ENCODE measurements around the gene CLSTN1.

CLSTN1 gene

GRCh38 chr1:9850442-9851162 is 26.8 kb upstream of the CLSTN1 start:
- DNase-seq, result peak; percentile 25

DNA sequence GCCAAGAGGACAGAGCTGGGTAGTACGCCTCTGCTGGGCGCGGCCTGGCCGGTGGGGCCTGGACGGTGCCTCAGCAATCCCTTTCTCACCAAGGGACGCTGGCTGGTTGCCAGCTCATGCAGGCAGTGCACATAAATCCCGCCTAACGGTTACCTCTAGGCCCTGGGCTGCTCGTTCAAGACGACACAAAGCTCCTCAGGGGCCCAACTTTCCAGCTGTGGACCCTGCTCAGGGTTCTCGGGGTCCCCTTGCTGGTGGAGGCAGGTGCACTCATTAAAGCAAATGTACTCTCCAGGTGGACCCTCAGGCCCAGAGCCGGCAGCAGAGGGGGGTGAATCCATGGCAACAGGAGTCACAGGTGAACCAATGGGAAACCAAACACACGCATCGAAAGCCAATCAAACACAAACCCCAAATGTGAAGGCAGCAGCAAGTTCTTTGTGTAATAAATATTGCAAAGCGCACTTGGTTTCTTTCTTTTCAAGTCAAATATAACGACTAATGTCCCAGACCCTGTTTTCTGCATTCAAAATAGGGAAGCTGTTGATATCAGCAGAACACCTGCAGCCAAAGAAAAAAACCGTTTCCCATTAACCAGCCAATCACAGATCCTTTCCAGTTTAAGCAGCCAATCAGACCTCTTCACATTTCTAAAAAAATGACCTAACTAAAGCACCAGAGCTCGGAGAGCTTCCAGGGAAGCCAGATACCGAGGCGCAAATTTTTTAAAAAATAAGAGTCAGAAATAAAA is 26.1 kb upstream of the CLSTN1 start:
- peak; percentile 88 for DNase-seq

GRCh38 chr1:9848022-9848421 is 24.3 kb upstream of the CLSTN1 start:
- DNase-seq, result peak; percentile 65

DNA sequence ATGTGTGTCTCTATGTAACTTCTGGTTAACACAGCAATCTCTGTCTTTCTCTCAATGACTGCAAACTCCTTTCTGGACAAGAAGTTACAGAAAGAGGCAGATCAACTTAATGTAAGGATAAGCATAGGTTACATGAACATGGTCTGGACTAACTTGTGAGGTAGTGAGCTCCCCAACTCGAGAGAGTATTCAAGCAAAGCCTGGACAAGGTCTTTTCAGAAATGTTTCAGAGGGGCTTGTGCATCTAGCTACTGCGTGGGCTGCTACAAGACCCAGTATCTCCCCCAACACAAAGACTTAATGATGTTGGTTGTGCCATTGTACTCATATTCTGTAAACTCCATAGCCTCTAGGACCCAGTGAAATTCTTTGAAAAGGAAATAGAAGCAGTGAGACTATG is 23.5 kb upstream of the CLSTN1 start:
- DNase-seq, result no peak

GRCh38 chr1:9846611-9847171 is 22.9 kb upstream of the CLSTN1 start:
- no peak for DNase-seq

DNA sequence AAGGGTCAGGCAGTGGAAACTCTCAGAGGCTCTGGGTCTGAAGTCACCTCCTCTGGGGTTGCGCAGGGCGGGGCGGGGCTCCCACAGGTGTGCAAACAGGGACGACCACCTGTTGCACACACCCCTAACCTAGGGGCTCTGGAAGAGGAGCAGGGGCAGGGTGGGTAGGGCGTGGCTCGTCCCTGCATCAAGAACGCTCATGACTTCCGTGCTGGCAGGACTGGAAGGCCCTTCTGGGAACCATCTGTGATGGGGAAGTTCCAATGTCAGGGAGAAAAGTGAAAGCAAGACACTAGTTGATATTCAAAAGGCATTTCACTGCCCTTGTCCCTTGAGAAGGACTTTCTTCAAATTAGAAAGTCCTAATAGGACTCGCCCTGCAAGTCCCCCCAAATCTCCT is 22.1 kb upstream of the CLSTN1 start:
- DNase-seq, result no peak

DNA sequence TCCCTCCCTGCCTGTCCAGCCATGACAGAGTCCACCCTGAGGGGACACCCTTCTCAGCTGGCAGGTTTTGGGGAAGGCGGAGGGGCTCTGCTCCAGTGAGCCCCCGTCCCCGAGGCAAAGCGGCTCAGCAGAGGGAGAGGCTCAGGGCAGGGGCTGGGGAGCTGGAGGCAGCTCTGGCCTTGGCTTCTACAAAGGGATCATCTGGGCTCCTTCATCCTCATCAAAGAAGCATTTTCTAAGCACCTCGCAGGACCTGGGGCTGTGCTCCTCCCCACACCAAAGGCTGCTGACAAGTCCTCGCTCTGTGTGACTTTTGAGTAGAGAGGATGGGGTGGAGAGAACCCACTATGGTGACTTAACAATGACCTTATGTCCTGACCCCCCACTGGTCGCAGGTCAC is 21.0 kb upstream of the CLSTN1 start:
- DNase-seq, result no peak

DNA sequence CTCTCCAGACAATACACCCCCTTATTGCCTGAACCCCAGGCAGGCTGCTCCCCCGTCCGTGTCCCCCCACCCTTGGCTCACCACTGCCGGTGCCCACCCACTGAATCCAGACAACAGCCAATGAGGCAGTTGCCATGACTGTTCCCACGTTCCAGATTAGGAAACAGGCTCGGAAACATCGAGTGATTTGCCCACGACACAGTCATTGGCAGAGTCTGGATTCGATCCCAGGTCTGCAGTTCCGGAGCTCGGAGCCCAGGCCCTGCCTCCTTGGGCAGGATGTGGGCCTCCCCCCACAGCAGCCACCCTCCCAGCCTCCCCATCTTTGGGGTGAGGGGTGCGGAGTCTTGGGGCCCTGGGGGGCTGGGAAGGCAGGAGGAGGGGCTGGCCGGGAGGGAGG is 20.3 kb upstream of the CLSTN1 start:
- DNase-seq, result no peak

GRCh38 chr1:9843576-9843945 is 19.8 kb upstream of the CLSTN1 start:
- DNase-seq, result no peak

- DNase-seq, result no peak
Measured at GRCh38 chr1:9842781-9843575, 19.2 kb upstream of the CLSTN1 start.

GRCh38 chr1:9842073-9842711 is 18.4 kb upstream of the CLSTN1 start:
- no peak for DNase-seq

- no peak for DNase-seq
Measured at GRCh38 chr1:9841460-9841859, 17.7 kb upstream of the CLSTN1 start.

DNA sequence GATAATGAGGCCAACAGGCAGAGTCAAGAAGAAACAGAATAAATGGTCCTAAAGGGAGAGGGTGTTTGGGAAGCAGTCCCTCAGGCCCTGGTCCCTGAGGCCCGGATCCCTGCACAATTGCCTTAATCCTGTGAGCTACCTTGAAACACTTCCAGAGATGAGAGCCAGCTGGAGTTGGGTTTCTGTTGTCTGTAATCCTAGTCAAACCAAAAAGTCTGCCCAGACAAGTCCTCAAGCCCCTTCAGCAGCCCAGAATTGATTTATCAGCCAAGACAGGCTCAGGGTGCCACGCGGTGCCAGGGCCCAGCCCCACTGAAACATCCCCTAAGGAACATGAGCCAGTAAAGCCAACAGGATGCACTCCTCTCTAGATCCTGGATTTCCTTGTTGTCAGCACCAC is 16.4 kb upstream of the CLSTN1 start:
- DNase-seq, result no peak

- DNase-seq, result no peak
Measured at GRCh38 chr1:9838946-9839345, 15.2 kb upstream of the CLSTN1 start.

DNA sequence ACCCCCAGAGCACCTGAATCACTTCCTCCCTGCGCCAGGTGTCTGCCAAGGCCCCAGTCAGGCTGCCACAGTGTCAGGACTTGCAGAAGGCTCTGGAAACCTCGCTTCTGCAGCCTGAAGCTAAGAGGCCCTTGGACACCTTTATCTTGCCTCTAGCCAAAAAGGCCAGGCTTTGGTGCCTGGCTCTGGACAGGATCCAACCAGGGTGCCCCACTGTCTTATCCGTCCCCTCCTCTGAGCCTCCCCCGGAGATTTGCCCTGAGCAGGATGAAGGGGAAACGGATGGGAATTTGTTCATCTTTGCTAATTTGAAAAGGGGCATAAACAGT is 12.8 kb upstream of the CLSTN1 start:
- DNase-seq, result no peak

DNA sequence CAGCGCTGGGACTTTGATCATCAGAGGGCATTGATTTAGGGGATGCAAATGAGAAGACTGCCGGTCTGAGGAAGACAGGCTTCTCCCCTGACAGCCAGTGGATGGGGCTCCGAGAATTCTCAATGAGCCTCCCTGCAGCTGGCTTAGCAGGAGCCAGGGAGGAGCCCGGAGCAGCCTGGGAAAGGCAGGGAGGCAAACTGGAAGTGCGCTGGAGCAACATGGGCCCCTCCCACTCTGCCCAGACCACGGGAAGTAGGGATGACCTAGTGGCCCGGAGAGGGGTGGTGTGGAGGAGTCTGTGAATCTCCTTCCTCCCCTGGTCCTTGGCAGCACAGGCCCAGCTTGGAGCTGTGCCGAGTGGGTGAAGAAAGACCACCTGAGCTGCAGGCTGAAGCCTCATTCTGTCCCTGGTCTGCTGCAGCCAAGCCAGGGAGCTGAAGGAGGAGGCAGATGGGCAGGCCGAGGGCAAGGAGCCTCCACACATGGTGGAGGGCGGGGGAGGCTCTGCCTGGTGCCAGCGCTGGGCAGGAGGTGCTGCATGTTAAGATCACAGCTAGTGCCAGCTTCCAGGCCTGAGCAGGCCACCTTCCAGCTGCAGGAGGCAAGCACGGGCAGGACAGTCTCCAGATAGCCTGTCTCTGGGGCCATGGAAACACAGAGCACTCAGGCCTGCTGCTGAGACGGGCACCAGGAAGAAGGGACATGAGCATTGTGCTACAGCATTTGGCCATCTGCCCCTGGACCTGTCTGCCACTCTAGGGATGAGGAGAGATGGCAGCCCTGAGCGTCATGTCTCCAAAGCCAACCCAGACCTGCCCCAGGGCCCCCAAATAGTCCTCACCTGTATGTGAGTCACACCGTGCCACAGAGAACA is 12.2 kb upstream of the CLSTN1 start:
- no peak for DNase-seq

DNA sequence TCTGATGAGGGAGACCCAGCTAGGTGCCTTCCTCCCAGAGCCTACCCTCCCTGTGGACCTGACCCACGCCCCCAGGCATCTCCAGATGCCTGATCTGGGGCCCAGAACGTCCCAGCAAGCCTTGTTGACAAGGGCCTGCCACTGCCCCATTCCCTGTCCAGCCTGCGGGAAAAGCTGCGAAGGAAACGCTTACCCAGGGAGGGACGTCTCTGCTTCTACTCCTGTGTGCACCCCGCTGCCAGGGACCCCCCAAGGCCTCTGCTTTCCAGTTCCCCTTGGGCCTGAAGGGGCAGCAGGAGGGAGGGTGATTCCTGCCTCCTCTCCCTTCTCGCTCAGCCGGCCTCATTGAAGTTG is 11.6 kb upstream of the CLSTN1 start:
- DNase-seq, result no peak

DNA sequence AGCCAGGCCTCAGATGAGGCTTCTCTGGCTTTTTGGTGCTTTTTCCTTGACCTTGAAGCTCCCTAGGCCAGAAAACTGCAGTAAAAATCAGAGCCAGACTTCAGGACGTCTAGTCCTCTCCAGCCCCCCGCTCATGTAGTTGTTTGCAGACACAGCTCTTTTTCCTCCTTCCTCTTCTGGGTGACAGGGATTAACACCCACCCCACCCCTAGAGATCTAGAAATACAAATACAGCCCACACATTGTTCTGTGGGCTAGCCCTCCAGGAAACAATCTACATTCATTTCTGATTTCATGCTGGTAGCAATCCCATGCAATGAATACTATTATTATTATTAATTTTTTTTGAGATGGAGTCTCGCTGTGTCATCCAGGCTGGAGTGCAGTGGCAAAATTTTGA is 9.9 kb upstream of the CLSTN1 start:
- no peak for DNase-seq

- peak; percentile 54 for DNase-seq
Measured at GRCh38 chr1:9827558-9828185, 3.9 kb upstream of the CLSTN1 start.

- no peak for DNase-seq
Measured at GRCh38 chr1:9826616-9827015, 2.9 kb upstream of the CLSTN1 start.

DNA sequence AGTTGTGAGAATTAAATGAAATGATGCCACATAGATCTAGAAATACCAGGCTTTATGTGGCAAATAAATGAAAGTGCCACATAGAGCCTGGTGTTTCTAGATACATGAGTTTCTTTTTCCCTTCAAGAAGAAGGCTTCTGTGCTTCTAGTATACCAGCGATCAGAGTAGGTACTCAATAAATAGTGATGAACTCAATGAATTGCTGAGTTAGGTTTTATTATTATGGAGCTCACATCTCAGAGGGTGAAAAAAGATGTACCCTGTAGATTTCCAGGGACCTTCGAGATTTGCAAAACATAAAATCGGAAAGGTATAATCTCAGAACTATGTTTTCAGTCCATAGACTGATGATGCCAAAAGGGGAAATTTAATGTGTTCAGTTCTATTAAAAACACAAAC is 2.3 kb upstream of the CLSTN1 start:
- DNase-seq, result no peak

All from hematopoietic multipotent progenitor cell treated with erythropoietin and hydrocortisone succinate and interleukin-3 and kit ligand, for 6 days (in vitro differentiated cells).